H9 (cell line): ENCODE data around the gene ARNT2. TPM values are rescaled to one million over a fixed set of nuclear protein-coding genes. Genes with fewer than 3 reads are reported as not detected.

ENCODE experiments used
- DNase-seq: peaks from one replicate; pipeline ENCODE4 v3.0.0-alpha.2; 2017
- H2AFZ ChIP-seq: one replicate; pipeline ENCODE4 v1.6.1; 2013; ENCODE audit warnings: mild to moderate bottlenecking, low read length, control low read depth, moderate library complexity
- H2AK5ac ChIP-seq: 2 replicates; pipeline ENCODE4 v1.6.1; 2013; ENCODE audit warnings: low read length, control low read depth, mixed read lengths; ENCODE audit not compliant: insufficient read length
- H2BK120ac ChIP-seq: one replicate; pipeline ENCODE4 v1.6.1; 2013; ENCODE audit warnings: low read depth, mild to moderate bottlenecking, low read length, control low read depth, inconsistent platforms; ENCODE audit not compliant: poor library complexity, severe bottlenecking
- H2BK12ac ChIP-seq: 2 replicates; pipeline ENCODE4 v1.6.1; 2013; ENCODE audit warnings: low read length, control low read depth, mixed read lengths, low read depth; ENCODE audit not compliant: insufficient read length
- H2BK15ac ChIP-seq: 2 replicates; pipeline ENCODE4 v1.6.1; 2013; ENCODE audit warnings: low read depth, low read length, control low read depth
- H2BK20ac ChIP-seq: one replicate; pipeline ENCODE4 v1.6.1; 2013; ENCODE audit warnings: low read depth, mild to moderate bottlenecking, low read length, control low read depth, inconsistent platforms; ENCODE audit not compliant: poor library complexity, severe bottlenecking
- H2BK5ac ChIP-seq: 2 replicates; pipeline ENCODE4 v1.6.1; 2013; ENCODE audit warnings: low read length, control low read depth, mixed read lengths; ENCODE audit not compliant: insufficient read length
- H3K14ac ChIP-seq: 2 replicates; pipeline ENCODE4 v1.6.1; 2013; ENCODE audit warnings: low read length, control low read depth; ENCODE audit not compliant: insufficient read depth
- H3K18ac ChIP-seq: 2 replicates; pipeline ENCODE4 v1.6.1; 2013; ENCODE audit warnings: low read depth, mild to moderate bottlenecking, mixed read lengths, low read length, control low read depth; ENCODE audit not compliant: insufficient read length
- H3K23ac ChIP-seq: 2 replicates; pipeline ENCODE4 v1.6.1; 2013; ENCODE audit warnings: low read length, control low read depth, mixed read lengths, low read depth; ENCODE audit not compliant: insufficient read length
- H3K23me2 ChIP-seq: 2 replicates; pipeline ENCODE4 v1.6.1; 2013; ENCODE audit warnings: low read depth, mild to moderate bottlenecking, mixed read lengths, low read length, control low read depth; ENCODE audit not compliant: insufficient read length, poor library complexity, severe bottlenecking
- H3K27ac ChIP-seq: 2 replicates; pipeline ENCODE4 v1.5.1; 2013; ENCODE audit warnings: low read length, control low read depth, mixed read lengths, low read depth; ENCODE audit not compliant: insufficient read length
- H3K27me3 ChIP-seq: 2 replicates; pipeline ENCODE4 v1.6.1; 2013; ENCODE audit warnings: low read length, control low read depth, inconsistent platforms; ENCODE audit not compliant: insufficient read depth
- H3K4ac ChIP-seq: 2 replicates; pipeline ENCODE4 v1.6.1; 2013; ENCODE audit warnings: low read depth, mild to moderate bottlenecking, control low read depth, inconsistent platforms, low read length, moderate library complexity
- H3K4me1 ChIP-seq: 2 replicates; pipeline ENCODE4 v1.6.1; 2013; ENCODE audit warnings: low read length, control low read depth, inconsistent platforms; ENCODE audit not compliant: insufficient read depth
- H3K4me2 ChIP-seq: 2 replicates; pipeline ENCODE4 v1.6.1; 2013; ENCODE audit warnings: low read length, control low read depth, mixed read lengths; ENCODE audit not compliant: insufficient read length, insufficient read depth
- H3K56ac ChIP-seq: 2 replicates; pipeline ENCODE4 v1.6.1; 2013; ENCODE audit warnings: low read depth, mild to moderate bottlenecking, mixed read lengths, low read length, control low read depth; ENCODE audit not compliant: insufficient read length
- H3K79me1 ChIP-seq: 2 replicates; pipeline ENCODE4 v1.6.1; 2013; ENCODE audit warnings: low read depth, mild to moderate bottlenecking, moderate library complexity, low read length, control low read depth, inconsistent platforms; ENCODE audit not compliant: insufficient read depth, poor library complexity, severe bottlenecking
- H3K79me2 ChIP-seq: 2 replicates; pipeline ENCODE4 v1.6.1; 2013; ENCODE audit warnings: low read length, control low read depth, inconsistent platforms; ENCODE audit not compliant: insufficient read depth
- H3K9ac ChIP-seq: 2 replicates; pipeline ENCODE4 v1.6.1; 2013; ENCODE audit warnings: low read length, control low read depth, mixed read lengths; ENCODE audit not compliant: insufficient read length; ENCODE audit errors: extremely low read depth
- H3K9me3 ChIP-seq: one replicate; pipeline ENCODE4 v1.6.1; 2013; ENCODE audit warnings: low read depth, low read length, inconsistent platforms; ENCODE audit not compliant: control insufficient read depth
- H3T11ph ChIP-seq: one replicate; pipeline ENCODE4 v1.6.1; 2013; ENCODE audit warnings: mild to moderate bottlenecking, low read length, control low read depth, inconsistent platforms
- H4K20me1 ChIP-seq: one replicate; pipeline ENCODE4 v1.6.1; 2013; ENCODE audit not compliant: control insufficient read depth, insufficient read length, insufficient read depth
- H4K5ac ChIP-seq: 2 replicates; pipeline ENCODE4 v1.6.1; 2013; ENCODE audit warnings: low read depth, mild to moderate bottlenecking, mixed read lengths, low read length, control low read depth; ENCODE audit not compliant: insufficient read length
- H4K8ac ChIP-seq: replicated peaks from 2 replicates; pipeline ENCODE4 v1.6.1; 2013; ENCODE audit warnings: low read length, control low read depth, mixed read lengths, low read depth; ENCODE audit not compliant: insufficient read length
- H4K91ac ChIP-seq: 2 replicates; pipeline ENCODE4 v1.6.1; 2013; ENCODE audit warnings: low read depth, mild to moderate bottlenecking, moderate library complexity, mixed read lengths, low read length, control low read depth; ENCODE audit not compliant: insufficient read length
- H3K27ac Mint-ChIP-seq, 3 experiments: 2 replicates in 2 of 3; 3 replicates in 1 of 3; pipeline ENCODE4 v1.8.0; 2020 to 2021; ENCODE audit warnings: mixed read lengths in 3 of 3, mild to moderate bottlenecking in 1 of 3, moderate library complexity in 1 of 3
- H3K27me3 Mint-ChIP-seq: 2 replicates; pipeline ENCODE4 v1.8.0; 2021; ENCODE audit warnings: low read depth, mild to moderate bottlenecking, moderate library complexity, mixed read lengths
- H3K36me3 Mint-ChIP-seq, 3 experiments: 2 replicates in 2 of 3; 3 replicates in 1 of 3; pipeline ENCODE4 v1.8.0; 2020 to 2021; ENCODE audit warnings: low read depth in 3 of 3, mixed read lengths in 3 of 3; ENCODE audit not compliant: insufficient read depth in 1 of 3
- H3K4me1 Mint-ChIP-seq, 2 experiments: 2 replicates each; pipeline ENCODE4 v1.8.0; 2020; ENCODE audit warnings: mixed read lengths in 2 of 2
- H3K4me3 Mint-ChIP-seq, 2 experiments: 2 replicates in 1 of 2; 3 replicates in 1 of 2; pipeline ENCODE4 v1.8.0; 2020 to 2021; ENCODE audit warnings: mild to moderate bottlenecking in 2 of 2, mixed read lengths in 2 of 2, moderate library complexity in 1 of 2
- H3K9me3 Mint-ChIP-seq, 2 experiments: 2 replicates in 1 of 2; 3 replicates in 1 of 2; pipeline ENCODE4 v1.8.0; 2020; ENCODE audit warnings: mild to moderate bottlenecking in 2 of 2, mixed read lengths in 2 of 2, moderate library complexity in 1 of 2
- WGBS: extraction: QIAGEN DNeasy Blood & Tissue Kit; methylation state at CpG from one replicate; pipeline ENCODE4 v1.1.7; 2013; ENCODE audit warnings: missing lambda C conversion rate, low lambda C conversion rate, mixed read lengths; ENCODE audit not compliant: insufficient read length; ENCODE audit errors: extremely low coverage; 5-methylcytosine and 5-hydroxymethylcytosine counted together
- total RNA-seq: library from RNA; stranded (reverse); gene quantifications from 2 replicates; pipeline ENCODE4 v1.2.1, GENCODE V29; 2021
- TF ChIP-seq, protein P1 (sequence below): fragments of 200-600 bp; sonication (generic); conservative IDR thresholded peaks from 3 replicates; pipeline ENCODE4 v1.8.0; 2021; ENCODE audit warnings: antibody characterized with exemption, mild to moderate bottlenecking

ARNT2 gene
- total RNA-seq, 1 experiment from 2014 or later, result 10.5 TPM

- H2BK5ac ChIP-seq, result no peak overlapping the region
- no peak overlapping the region for H4K91ac ChIP-seq
- H3K9me3 ChIP-seq, result no peaks in the 10 kb centered on the region
- H3T11ph ChIP-seq, result no peak overlapping the region
- no peak overlapping the region for H3K4ac ChIP-seq
- H3K27me3 ChIP-seq, result no peaks in the 10 kb centered on the region
- no CpG with 5 or more reads among the region's 4 CpGs for WGBS
- H3K14ac ChIP-seq, result no peak overlapping the region
- H3K27ac Mint-ChIP-seq, result no peak overlapping the region
- no peaks in the 10 kb centered on the region; the same call in 1 of the 2 replicates for H3K27me3 Mint-ChIP-seq
- no peak overlapping the region for H4K5ac ChIP-seq
- H4K20me1 ChIP-seq, result no peaks in the 10 kb centered on the region
- H3K79me1 ChIP-seq, result no peaks in the 10 kb centered on the region
- H3K23ac ChIP-seq, result no peak overlapping the region
- H3K27ac ChIP-seq, result no peak overlapping the region
- no peak overlapping the region for H2AFZ ChIP-seq
- no peak overlapping the region for H3K9ac ChIP-seq
- H3K36me3 Mint-ChIP-seq, result peaks cover 2 to 8% (median 8%) of the 10 kb centered on the region in 3 experiments; a peak in 3 of 7 replicates
- H3K4me1 ChIP-seq, result no peaks in the 10 kb centered on the region
- H3K23me2 ChIP-seq, result no peaks in the 10 kb centered on the region
- H3K4me3 Mint-ChIP-seq, result no peak overlapping the region
- H2BK12ac ChIP-seq, result no peak overlapping the region
- no peak overlapping the region for H4K8ac ChIP-seq
- no peak for DNase-seq
- H2BK120ac ChIP-seq, result no peak overlapping the region
- no peaks in the 10 kb centered on the region for H3K9me3 Mint-ChIP-seq
- TF ChIP-seq, protein P1, sequence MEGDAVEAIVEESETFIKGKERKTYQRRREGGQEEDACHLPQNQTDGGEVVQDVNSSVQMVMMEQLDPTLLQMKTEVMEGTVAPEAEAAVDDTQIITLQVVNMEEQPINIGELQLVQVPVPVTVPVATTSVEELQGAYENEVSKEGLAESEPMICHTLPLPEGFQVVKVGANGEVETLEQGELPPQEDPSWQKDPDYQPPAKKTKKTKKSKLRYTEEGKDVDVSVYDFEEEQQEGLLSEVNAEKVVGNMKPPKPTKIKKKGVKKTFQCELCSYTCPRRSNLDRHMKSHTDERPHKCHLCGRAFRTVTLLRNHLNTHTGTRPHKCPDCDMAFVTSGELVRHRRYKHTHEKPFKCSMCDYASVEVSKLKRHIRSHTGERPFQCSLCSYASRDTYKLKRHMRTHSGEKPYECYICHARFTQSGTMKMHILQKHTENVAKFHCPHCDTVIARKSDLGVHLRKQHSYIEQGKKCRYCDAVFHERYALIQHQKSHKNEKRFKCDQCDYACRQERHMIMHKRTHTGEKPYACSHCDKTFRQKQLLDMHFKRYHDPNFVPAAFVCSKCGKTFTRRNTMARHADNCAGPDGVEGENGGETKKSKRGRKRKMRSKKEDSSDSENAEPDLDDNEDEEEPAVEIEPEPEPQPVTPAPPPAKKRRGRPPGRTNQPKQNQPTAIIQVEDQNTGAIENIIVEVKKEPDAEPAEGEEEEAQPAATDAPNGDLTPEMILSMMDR, result no peak
- H2AK5ac ChIP-seq, result no peak overlapping the region
- no peak overlapping the region for H2BK15ac ChIP-seq
- H3K4me2 ChIP-seq, result no peak overlapping the region
- H3K4me1 Mint-ChIP-seq, result no peaks in the 10 kb centered on the region
- no peak overlapping the region for H3K18ac ChIP-seq
- H3K56ac ChIP-seq, result no peak overlapping the region
- H3K79me2 ChIP-seq, result no peaks in the 10 kb centered on the region
- H2BK20ac ChIP-seq, result no peak overlapping the region
Observed at GRCh38 chr15:80550908-80551260, 146.7 kb downstream of the ARNT2 start.
